Hepatocyte (in vitro differentiated cells): ENCODE results near the gene MDFI.

Source experiments
- CTCF ChIP-seq: fragments of 200-600 bp; sonication (generic); IDR thresholded peaks from 2 replicates; pipeline ENCODE4 v1.5.1; 2016; ENCODE audit warnings: antibody characterized with exemption, mild to moderate bottlenecking; ENCODE audit not compliant: poor library complexity
- EZH2 ChIP-seq: fragments of 200-600 bp; sonication (generic); IDR thresholded peaks from 2 replicates; pipeline ENCODE4 v1.6.1; 2016; ENCODE audit warnings: antibody characterized with exemption, mild to moderate bottlenecking, borderline replicate concordance
- EZH2phosphoT487 ChIP-seq: fragments of 200-600 bp; sonication (generic); IDR thresholded peaks from one replicate; pipeline ENCODE4 v1.6.1; 2018; ENCODE audit warnings: antibody characterized with exemption, mild to moderate bottlenecking, low read depth, moderate library complexity; ENCODE audit not compliant: unreplicated experiment, severe bottlenecking

DNA sequence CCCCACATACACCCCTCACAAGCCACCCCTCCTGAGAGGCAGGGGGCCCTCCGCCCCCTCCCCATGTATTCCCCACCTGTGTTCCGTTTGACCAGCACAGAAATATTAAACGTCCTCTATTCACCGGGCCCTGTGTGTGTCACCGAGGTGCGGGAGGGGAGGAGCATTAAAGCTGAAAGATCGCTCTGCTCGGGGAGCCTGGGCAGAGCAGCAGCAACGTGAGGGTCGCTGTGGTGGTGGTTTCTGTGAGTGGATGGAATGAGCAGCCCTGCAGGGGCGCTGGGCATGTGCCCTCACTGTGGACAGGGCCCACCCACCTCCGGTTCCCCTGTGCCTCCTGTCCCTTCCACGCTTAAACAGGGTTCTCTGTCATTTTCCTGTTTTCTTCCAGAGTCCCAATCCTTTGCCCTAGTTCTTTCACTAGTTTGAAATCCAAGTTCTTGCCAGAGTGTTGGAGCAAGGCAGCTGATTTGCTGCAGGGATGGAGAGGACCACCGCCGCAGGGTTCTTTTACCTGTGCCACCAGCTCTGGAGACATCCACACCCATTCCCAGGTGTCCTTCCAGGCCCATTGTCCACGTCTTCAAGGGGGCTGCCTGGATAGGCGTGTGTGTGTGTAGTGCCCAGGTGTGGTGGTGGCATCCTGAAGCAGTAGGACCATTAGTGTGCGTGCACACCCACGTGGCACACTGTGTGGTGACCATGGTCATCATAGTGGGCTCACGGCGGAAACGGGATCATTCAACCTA is 37.6 kb upstream of the MDFI start:
- TF ChIP-seq CTCF (no peak), EZH2 (no peak), EZH2phosphoT487 (no peak)
